Measurements from ENCODE around the gene GCAT.

The GCAT gene

DNA sequence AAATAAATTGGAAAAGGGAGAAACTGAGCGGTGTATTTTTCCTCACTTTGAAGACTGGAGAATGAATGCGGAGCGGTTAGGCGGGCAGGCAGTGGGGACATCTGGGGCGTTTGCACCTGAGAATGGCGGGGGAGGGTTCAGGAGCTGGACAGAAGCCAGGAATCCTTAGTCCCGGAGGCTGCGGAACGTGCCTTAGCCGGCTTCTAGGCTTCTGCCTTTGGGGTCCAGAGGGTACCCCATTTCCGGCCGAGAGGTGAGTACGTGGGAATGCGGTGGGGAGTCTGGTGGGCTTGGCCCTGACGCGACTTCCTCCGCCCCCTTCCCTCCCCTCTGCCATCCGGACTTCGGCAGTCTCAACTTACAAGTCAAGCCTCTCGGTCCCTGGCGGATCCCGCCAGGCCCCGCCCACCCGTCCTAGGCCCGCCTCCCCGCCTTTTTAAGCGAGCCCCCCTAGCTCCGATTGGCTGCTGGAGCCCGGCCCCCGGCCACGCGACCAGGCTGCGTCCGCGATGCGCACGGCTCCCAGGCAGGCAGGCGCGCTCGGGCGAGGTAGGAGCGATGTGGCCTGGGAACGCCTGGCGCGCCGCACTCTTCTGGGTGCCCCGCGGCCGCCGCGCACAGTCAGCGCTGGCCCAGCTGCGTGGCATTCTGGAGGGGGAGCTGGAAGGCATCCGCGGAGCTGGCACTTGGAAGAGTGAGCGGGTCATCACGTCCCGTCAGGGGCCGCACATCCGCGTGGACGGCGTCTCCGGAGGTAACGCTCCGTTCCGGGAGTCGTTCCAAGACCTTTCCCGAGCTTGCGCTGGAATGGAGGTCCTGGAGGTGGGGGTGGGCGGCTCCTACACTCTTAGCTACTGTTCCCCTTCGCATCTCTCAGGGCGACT is at the start of gene GCAT:
Gene GCAT (plus strand): TSS at position 525 of the 884 bp plus-strand sequence. CDS start 34 bp downstream, at position 559.
- peak; percentile 77 for DNase-seq (ENCODE audit: low read depth)

DNA sequence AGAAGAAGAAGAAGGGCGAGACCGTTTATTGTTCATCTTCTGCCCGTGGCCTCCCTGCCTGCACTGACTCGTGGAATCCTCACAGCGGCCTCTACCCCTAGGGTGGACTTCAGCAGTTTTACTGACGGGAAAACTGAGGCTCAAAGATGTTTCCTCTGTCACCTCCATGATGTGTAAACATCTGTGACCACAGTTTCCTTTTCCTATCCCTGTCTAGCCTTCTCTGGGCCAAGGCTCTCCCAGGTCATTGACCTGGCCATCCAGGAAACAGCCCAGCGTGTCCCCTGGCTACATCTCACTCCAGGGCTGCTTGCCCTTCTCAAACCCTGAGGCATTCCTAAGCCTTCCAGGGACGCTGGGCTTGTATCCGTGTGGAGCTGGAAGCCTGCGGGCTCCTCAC is 49.0 kb upstream of the GCAT start:
- no peak for DNase-seq (ENCODE audit: low read depth)

DNA sequence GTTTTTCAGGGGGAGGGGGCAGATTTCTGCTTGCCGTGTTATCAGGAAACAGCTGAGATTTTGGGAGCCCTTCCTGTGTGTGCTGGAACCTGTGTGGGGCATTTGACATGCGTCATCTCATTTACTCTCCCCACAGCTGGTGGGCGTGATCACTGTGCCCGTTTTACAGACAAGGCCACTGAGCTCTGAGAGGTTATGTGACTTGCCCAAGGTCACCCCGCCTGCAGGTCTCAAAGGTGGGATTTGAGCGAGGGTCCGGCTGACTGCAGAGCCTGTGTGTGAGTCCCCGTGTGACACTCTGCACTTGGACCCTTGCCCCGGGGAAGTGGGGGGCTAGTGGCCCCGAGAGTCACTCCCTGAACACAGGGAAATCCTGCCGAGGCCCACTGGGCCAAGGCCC is 48.5 kb upstream of the GCAT start:
- no peak for DNase-seq (ENCODE audit: low read depth)

DNA sequence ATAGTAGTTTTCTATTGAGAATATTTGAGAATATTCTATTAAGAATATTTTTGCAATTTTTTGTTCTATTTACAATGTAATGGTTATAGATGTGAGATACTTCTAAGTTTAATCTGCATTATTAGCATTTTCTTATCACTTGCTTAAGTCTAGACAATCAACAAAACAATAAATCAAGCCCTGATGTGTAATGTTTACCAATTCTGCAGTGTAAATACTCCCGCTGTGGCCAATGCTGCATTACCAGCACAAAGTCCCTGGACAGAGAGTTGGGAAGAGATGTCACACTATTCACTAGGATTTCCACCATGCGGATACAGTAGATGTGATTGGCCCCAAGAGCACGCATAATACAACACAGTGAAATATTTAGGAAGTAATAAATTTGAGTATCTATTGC is 47.6 kb upstream of the GCAT start:
- no peak for DNase-seq (ENCODE audit: low read depth)

DNA sequence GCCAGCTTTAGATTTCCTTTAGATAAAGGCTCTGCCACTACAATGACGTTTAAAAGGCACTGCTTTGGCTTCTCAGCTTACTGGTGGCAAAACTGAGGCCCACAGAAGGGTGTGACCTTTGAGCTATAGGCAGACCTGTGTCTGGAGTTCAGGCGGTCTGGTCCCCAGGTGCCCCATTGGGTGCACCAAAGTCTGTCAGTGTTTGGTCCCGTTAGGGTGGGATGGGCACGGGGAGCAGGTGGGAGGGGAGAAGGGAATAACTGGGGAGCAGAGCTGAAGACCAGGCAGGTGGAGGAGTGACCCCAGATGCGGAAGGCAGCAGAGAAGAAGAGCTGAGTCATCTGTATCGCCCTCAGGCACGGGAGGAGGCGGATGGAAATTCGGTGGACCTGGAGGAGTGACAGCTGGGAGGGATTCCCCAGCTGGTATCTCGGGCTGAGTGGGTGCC is 45.3 kb upstream of the GCAT start:
- DNase-seq (ENCODE audit: low read depth) = no peak

DNA sequence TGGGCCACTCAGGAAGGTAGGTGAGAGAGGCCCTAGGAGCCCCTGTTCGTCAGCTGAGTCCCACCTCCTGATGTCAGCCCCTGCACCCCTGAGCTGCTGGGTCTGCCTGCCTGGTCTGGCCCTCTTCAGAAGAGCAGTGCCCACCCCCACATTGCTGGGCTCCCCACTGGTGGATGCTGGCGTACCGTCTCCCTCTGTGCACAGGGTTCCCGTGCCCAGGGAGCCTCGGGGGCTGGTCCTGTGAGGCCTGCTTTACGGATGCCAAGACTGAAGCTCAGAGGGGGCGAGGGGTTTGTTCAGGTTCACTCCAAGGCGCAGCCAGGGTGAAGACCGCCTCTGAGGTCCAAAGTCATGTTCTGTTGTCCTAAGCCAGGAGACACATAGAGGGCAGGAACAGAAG is 44.7 kb upstream of the GCAT start:
- DNase-seq (ENCODE audit: low read depth) = no peak

DNA sequence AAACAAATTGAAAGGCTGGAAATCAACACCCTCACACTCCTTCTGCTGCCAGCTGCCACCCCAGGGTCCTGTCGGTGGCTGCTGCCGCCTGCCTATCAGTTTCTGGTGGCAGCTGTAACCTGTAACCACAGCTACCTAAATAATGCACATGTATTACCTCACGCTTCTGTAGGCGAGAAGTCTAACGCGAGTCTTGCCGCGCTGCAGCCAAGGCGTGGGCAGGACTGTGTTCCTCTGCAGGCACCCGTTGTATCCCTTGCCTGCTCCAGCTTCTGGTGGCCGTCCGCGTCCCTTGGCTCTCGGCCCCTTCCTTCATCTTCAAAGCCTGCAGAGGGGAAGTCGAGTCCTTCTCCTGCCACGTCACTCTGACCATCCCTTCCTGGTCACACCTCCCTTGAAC is 44.1 kb upstream of the GCAT start:
- no peak for DNase-seq (ENCODE audit: low read depth)

DNA sequence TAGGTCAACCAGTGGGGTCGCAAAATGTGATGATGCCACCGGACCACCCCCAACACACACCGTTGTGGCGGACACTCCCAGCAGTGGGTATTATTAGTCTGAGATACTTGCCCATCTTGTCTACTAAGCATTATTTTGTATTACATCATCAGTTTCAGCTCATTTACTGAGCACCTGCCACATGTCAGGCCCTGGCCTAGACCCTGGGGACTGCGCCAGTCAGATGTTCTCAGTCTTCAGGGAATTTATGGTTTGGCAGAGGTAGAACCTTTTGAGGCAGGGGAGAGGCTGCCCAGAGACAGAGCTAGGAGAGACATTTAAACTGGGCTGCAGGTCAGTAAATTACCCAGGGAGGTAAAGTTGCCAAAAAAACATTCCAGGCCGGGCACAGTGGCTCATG is 43.1 kb upstream of the GCAT start:
- no peak for DNase-seq (ENCODE audit: low read depth)

DNA sequence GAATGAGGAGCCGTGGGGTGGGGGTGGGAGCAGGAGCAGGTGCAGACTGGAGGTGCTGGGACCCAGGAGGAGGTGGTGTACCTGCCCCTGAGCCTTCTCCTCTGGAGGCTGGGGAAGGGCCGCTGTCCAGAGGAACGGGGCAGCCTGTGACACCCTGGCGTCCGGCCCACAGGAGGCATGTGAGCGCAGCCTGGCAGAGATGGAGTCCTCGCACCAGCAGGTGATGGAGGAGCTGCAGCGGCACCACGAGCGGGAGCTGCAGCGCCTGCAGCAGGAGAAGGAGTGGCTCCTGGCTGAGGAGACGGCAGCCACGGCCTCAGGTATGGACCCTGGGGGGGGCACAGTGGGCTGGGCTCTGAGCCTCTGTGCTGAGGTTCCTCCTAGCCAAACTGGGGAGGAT is 42.2 kb upstream of the GCAT start:
- DNase-seq (ENCODE audit: low read depth) = no peak

DNA sequence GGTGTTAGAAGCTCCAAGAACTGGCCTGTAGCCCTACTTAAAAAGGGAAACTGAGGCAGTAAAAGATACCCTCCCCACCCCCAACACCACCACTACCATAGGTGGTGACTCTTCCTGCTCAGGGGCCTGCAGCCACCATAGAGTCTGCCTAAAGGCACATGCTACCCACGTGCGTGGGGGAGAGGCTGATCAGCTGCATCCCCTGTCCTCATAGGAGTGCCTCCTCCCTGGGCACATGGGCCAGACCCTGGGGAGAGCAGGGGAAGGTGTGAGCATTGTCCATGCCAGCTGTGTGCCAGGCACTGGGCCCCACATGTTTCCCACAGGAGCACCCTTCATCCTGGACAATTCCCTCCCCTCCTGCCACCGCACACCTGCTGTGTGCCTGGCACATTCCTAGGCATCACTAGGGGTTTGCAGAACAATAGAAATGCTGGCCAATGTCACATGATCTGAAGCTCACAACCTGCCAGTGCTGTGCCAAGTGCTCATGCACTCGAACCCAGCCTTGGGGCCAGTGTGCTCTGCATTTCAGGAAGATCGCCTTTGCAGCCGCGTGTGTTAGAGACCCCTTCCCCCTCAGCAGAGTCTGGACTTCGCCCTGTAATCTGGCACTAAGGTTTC is 41.7 kb upstream of the GCAT start:
- no peak for DNase-seq (ENCODE audit: low read depth)

DNA sequence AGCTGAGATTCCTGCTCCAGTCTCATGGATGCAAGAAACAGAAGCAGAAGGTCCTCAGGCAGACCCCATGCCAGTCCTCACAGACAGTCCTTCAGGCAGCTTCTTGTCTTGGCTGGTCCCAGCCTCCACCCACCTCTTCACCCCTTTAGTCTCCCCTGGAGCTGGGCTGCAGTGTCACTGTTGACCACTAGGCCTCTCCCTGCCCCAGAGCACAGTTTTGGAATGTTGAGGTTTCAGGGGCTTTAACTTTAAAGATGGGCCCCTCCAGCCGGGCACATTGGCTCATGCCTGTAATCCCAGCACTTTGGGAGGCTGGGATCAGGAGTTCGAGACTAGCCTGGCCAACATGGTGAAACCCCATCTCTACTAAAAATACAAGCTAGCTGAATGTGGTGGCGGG is 39.5 kb upstream of the GCAT start:
- DNase-seq (ENCODE audit: low read depth) = no peak

DNA sequence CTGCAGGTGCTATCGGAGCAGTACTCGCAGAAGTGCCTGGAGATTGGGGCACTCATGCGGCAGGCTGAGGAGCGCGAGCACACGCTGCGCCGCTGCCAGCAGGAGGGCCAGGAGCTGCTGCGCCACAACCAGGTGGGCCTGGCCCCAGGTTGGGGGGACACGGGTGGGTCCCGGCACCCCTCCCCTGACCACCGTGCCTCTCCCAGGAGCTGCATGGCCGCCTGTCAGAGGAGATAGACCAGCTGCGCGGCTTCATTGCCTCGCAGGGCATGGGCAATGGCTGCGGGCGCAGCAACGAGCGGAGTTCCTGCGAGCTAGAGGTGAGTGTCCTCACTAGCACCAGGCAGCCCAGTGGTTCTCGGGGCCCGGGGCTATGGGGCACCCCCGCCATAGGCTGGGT is 38.7 kb upstream of the GCAT start:
- DNase-seq (ENCODE audit: low read depth) = no peak

DNA sequence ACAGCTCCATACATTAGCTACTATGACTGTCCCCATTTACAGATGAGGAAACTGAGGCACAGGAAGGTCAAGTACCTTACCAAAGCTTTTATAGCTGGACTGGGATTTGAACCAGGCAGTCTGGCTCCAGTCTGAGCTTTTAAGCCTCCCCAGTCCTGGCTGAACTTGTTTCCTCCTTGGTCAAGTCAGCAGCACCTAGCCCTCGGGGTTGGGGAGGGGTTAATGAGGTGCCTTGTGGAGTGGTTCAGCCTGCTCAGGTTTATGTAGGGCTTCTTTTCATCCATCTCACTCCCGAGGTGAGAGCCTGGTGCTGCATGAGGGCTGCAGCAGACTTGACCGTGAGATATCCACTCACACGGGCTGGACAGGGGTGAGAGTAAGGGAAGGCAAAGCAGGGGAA is 36.7 kb upstream of the GCAT start:
- no peak for DNase-seq (ENCODE audit: low read depth)

DNA sequence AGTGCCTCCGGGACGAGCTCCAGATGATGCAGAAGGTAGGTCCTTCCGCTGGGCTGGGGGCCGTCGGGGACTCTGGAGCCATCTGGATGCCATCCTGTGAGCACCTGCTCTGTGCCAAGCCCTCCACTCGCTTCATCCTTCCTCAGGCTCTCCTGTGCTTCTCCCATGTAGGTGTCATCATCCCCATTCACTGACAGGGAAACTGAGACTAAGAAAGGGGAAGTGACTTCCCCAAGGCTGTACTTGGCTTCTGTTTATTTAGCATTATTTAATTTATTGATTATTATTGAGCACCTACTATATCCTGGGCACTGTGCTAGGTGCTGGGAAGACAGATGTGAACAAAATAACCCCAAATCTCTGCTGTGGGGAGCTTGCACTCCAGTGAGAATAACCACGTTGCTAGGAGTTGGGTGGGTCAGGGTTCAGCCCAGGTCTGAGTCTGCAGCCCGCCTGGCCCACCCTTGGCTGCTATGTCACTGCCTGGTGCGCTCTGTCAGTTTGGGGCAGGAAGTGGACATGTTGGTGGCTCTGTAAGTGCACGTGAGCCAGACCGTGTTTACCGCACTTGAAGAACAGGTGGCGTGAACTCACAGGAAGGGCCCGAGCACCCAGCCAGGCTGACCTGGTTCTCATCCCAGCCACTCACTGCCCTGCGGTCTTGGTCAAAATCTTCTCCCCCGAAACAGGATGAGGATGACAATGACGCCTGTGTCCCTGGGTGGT is 35.9 kb upstream of the GCAT start:
- no peak for DNase-seq (ENCODE audit: low read depth)

DNA sequence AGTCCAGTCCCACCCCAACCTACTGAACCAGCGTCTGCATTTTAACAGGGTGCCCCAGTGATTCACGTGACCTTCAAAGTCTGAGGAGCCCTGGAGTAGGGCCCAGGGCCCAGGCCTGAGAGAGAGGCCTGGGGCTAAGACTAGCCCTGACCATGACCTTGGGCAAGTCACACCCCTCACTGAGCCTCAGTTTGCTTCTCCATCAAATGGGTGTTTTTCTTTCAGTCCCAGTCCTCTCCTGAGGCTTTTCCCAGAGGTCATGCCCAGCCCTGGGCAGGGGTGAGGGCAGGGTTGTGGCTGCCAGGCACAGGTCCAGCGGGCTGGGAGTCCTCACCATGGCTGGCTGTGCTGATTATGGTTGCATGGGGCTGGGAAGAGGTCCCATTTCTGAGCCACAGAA is 33.0 kb upstream of the GCAT start:
- no peak for DNase-seq (ENCODE audit: low read depth)

DNA sequence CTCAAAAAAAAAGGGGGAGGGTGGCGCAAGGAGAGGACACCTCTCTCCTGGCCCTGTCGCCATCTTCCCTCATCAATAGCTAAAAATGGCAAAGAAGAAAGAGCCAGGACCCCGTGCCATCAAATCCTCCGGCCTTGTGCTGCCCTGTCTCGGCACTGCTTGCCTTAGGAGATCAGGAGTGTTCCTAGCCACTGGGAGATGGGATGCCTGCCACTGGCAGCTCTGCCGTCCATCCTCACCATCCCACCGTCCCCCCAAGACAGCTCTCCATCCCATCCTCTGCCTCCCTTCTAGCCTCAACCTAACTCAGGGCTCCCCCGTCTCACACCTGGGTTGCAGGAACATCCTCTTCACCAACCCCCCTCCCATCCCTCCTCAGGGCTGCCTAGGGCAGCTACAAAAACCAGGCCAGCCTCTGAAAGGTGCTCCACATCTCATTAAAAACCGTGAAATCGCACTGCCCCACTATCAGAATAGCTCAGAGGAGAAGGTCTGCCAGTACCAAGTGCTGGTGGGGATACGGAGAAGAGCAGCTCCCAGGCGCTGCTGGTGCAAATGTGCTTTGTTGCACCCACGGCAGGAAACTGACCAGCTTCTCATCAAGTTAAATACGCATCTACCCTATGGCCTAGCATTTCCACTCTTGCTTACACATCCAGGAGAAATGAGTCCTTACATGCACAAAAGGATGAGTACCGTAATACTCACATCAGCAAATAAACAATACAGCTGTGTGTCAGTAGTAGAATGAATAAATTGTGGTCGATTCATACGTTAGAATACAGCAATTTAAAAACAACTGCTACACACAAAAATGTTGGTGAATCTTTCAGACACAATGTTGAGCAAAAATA is 31.7 kb upstream of the GCAT start:
- no peak for DNase-seq (ENCODE audit: low read depth)

DNA sequence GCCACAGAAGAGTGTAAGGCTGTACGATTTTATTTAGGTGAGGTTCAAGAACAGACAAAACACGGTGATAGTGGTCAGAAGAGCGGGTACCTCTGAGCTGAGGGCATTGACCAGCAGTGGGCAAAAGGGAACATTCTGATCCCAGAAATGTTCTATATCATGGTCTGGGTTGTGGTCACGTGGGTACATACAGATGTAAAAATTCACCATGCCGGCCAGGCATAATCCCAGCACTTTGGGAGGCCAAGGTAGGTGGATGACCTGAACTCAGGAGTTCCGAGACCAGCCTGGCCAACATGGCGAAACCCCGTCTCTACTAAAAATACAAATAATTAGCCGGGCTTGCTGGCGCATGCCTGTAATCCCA is 31.1 kb upstream of the GCAT start:
- no peak for DNase-seq (ENCODE audit: low read depth)

DNA sequence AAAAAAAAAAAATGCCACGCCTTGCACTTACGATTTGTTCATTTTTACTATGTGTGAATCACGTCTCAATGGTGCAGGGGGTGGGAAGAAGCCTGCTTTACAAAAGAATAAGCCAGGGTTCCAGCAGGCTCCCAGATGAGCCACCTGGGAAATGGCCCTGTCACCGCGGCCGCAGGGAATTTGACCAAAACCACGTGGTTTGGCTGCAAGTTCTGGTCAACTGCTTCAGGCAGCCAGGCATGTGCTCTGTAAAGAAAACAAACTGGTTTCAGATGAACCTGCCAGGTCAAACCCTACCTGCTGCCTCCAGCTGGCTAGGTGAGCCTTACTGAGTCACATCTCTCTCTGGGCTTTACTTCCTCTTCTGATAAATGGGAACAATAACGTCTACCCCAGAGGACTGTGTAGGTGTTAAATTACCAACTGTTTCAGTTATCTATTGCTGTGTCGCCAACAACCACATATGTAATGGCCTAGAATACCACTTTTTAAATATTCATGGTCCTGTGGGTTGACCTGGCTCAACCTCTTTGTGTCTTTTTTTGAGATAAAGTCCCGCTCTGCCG is 30.5 kb upstream of the GCAT start:
- no peak for DNase-seq (ENCODE audit: low read depth)

DNA sequence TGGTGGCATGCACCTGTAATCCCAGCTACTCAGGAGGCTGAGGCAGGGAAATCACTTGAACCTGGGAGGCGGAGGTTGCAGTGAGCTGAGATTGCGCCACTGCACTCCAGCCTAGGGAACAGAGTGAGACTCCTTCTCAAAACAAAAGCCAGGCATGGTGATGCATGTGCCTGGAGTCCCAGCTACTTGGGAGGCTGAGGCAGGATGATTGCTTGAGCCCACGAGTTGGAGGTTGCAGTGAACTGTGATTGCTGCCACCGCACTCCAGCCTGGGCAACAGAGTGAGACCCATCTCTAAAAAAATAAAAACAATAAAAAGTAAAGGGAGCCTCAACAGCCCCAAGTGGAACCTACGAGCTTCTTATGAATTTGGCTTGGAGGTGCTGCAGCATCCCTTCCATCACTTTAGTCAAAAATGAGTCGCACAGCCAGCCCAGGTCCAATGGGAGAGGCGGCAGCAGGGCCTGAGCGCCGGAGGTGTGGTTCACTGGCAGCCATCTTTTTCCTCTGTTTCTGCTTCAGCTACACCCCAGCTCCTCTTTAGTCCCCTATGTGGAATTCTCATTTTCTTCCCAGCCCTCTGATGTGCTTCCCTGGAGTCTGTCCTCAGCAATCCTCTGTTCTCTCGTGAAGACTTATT is 29.2 kb upstream of the GCAT start:
- no peak for DNase-seq (ENCODE audit: low read depth)

DNA sequence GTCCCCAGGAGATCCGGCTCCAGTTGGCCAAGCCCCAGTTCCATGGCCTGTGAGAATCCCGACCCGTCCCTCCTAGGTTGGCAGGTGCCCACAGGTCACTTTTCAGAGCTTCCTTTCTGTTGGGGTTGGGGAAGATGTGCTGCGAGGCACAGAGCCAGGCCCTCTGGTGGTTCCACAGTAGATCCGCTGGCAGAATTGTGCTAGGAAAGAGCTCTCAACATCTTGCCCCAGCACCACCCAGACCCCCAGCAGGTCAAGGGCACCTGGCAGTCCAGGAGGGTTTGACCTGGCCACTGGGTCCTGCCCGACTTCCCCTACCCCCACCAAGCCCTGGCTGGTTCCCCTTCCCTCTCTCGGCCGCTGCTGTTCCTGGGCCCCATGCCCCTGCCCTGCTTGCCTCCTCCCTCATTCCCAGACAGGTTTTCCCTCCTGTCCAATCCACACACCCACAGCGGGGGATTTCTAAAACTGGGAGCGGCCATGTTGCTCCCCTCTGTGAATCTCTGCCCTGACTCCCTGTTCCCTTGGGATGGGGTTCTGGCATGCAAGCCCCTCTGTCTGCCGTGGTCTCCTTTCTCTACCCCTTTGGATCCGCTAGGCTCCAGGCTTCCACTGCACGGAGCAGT is 26.2 kb upstream of the GCAT start:
- DNase-seq (ENCODE audit: low read depth) = no peak

Data from stimulated activated CD8-positive, alpha-beta memory T cell treated with anti-CD3 and anti-CD28 coated beads, Interleukin-12 subunit alpha, Interleukin-12 subunit beta, amount 100 ng/mL, for 4 hours (primary cell).